HG03025 (cell line): ENCODE results near the gene UCN.
"Not testable (repeated sequence)": the region's sequence is repeated elsewhere in the genome, so short reads cannot be mapped to it uniquely, and the experiment has no call there.

Experiments used
- ATAC-seq: cut with Tn5 transposase; IDR thresholded peaks from one replicate; pipeline ENCODE4 v1.9.1; 2021; ENCODE audit warnings: mild to moderate bottlenecking, moderate library complexity; ENCODE audit not compliant: unreplicated experiment, low FRiP score

Gene UCN

DNA sequence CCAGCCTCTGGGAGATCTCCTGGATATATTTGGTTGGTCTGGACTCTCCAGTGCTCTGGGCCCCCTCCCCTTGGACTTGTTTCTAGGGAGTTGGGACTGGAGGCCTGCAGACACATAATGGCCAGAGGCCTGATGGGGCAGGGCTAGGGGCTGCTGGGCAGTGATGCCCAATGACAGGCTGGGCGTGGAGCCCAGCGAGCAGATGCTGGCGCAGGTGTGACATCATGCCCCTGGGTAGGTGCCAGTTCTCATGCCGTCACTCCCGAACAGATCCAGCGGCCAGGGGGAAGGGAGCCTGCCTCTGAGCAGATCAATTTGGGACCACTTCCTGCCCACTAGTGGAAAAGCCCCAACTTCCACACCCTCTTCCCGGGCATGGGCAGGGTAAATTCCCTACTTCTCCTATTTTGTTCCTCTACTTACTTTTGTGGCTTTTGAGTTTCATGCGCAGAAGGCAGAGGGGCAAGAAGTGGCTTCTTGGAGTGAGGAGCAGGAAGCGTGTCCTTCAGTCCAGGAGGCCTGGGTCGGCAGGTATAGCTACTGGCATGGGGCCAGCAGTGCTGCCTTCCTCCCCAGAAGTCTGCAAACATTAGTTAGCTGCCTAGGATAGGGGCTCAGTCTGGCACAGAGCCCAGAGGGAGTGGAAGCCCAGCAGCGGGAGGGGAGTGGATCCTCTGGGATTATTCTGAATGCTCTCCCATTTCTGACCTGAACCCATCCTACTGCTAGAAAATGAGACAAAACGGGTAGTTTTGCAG, 8.6 kb upstream of the UCN start:
- ATAC-seq, result no peak

DNA sequence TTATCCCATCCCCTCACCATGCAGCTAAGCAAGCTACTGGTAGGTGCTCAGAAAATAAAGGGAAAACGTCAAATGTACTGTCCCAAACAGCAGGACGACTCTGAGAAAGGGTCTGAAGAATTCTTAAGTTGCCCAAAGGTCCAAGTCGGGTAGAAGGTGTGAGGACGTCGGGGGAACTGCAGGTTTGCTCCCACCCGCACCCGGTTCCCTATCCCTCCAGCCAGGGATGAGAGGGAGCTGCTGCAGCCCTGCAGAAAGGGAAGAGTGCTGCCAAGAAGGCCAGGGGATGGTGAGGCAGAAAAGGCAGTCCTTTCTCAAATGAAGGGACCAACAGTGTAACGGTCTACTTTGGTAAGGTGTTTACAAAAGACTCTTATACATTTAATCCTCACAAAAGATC, 6.9 kb upstream of the UCN start:
- ATAC-seq, result no peak

DNA sequence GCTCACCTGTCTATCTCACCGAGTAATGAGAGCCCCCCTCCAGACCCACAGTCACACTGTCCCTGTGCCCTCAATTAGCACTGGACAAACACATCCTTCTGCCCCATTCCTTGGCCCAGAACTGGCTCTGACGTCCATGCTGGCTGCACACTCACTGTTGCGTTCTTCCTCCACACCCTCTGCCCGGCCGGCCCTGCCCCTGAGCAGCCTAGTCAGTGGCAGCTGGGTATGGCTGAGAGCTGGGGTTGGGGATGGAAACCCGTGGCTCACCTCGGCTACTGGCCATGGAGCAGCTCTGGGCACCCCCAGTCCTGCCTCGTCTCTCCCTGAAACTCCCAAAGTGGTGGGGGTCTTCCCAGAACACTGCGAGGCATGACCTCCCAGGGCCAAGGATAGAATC, 6.5 kb upstream of the UCN start:
- no peak for ATAC-seq

DNA sequence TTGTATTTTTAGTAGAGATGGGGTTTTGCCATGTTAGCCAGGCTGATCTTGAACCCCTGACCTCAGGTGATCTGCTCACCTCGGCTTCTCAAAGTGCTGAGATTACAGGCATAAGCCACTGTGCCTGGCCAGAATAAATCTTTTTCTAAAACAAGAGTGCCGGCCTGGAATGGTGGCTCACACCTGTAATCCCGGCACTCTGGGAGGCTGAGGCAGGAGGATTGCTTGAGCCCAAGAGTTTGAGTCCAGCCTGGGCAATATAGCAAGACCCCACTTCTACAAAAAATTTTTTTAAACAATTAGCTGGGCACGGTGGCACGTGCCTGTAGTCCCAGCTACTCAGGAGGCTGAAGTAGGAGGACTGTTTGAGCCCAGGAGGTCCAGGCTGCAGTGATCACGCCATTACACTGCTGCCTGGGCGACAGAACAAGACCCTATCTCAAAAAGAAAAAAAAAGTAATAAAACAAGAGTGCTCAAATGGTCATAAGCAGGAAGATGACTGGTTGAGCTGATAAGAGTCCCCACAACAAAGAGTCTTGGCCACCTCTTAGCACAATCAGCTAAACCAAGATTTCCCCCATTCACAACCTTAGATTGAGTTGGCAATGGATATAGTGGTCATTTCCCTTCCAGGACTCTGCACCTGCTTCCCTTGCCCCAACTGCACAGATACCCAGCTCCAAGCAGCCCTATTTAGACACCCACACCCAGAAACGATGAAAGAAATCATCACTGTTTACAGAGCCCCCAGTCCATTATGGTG, 5.8 kb upstream of the UCN start:
- no peak for ATAC-seq

DNA sequence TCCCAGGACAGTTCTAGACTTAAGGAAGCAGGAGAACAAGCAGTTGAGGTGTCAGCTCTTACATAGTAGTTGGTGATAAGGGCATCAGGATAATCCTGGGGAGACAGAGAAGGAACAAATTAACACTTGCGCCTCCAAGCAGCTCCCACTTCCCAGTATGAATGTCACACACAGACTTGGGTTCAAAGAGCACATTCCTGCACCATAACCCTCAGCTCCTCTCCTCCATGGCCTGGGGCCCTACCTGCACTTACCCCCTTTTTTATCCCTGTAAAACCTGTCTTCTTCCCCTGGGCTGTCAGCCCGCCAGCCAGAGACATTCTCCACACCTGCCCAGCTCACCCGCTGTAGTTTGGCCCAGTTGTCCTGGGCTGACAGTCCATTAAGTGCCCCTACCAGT, 3.9 kb upstream of the UCN start:
- ATAC-seq, result no peak

DNA sequence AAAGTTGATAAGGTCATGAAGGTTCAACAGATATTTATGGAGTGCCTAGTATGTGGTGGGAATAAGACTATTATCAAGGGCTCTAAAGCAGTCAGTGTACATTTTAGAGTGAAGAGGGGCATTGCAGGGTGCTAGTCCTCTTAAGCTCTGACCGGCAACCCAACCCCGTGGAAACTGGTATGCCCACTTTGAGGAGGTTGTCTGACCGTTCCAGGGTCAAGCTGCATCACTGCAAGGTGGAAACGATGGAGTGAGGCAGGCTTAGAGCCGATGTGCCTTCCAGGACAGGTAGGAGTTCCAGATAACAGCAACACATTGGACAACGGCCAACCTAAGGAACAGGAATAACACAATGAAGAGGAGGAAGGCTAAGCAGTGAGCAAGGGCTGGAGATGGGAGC, 1.4 kb upstream of the UCN start:
- ATAC-seq, result no peak

DNA sequence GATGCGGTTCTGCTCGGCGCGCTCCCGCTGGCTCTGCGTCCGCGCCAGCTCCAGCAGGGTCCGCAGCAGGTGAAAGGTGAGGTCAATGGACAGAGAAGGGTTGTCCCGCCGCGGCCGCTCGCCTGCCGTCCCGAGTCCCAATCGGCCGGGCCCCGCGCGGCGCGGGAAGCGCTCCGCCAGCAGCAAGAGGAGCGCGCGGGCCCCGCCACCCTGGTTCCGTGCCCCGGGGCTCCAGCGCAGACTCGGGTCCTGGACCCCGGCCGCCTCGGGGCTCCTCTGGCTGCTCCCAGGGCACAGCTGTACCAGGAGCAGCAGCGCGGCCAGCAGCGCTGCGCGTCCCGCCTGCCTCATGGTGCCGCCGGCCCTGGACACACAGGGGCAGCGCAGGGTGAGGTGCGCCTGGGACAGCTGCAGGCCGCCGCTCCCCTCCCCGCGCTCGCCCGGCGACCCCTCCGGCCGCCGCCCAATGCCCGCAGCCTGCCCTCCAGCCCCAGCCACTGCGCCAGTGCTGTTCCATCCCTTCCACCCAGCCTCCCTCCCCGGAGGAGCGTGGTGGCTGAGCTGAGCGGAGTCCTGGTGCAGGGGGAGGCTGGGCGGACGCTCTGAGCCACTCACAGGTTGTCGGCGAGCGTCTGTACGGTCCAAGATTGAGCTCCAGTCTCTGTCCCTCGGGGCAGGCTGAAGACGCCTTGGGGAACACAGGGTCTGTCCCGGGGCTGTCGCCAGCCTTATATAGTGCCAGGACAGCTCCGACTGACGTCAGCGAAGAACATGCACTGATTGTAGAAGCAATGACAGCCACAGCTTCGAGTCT, 493 bp downstream of the UCN start:
- ATAC-seq, result no peak

DNA sequence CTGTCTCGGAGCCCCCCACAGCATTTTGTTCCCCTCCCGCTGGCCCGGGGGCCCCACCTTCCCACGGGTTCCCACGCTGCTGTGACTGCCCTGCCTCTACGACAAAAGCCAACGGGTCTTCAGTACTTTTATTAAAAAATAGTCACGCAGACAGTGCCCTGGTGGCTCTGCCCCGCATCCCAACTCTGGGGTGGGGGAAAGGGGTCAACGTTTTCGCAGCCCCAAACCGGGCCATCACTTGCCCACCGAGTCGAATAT, 1.0 kb downstream of the UCN start:
- ATAC-seq, result no peak

DNA sequence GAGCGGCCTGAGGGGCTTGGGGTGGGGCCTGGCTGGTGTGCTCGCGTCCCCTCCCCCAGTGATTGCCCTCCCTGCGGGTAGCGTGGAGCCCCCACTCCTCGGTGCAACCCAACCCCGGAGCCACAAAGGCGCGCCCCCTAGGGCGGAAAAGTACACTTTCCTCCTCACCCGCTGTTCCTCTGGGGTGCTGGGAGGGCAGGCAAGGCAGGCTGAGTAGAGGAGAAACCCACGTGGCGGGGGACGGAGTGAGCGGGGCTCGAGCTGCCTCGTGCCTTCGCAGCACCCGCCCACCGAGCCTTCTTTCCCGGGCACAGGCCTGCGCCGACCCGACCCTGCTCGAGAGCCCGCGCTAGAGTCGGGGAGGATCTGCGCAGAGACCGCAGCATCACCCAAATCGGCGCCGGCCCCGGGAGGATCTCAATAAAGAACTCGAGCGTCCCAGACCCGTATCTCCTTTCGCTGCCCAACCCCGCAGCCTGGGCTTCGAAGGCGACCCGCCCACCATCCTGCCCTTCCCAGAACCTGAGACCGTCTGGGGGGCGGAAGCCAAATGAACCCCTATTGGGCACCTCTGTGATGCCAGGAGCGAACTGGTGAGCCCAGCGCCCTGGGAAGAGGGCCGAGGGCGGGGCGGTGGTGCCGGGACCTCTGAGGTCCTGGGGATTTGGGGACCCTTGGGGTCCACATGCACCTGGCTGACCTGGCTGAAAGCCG, 1.5 kb downstream of the UCN start:
- ATAC-seq, result no peak

DNA sequence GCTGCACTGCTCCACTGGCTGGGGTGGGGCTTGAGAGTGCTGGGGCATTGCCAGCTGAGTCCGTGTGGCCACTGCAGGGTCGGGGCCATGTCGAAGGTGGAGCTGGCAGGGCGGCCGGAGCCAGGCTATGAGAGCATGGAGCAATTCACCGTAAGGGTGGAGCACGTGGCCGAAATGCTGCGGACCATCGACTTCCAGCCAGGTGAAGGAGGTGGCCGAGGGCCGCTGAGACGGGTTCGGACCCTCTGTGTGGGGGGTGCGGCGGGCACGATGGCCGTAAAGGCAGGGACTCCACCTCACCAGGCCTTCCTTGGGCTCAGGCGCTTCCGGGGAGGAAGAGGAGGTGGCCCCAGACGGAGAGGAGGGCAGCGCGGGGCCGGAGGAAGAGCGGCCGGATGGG, 2.1 kb downstream of the UCN start:
- no peak for ATAC-seq

DNA sequence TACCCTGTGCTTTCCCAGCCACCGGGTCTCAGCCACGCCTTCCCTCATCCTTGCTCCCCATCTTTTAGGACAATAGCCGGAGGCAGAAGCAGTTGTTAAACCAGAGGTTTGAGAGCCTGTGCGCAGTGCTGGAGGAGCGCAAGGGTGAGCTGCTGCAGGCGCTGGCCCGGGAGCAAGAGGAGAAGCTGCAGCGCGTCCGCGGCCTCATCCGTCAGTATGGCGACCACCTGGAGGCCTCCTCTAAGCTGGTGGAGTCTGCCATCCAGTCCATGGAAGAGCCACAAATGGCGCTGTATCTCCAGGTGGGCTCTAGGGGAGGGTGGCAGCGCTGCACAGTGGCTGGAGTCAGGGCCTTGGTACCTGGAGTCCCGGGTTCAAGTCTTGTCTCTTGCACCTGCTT, 2.7 kb downstream of the UCN start:
- ATAC-seq, result no peak

DNA sequence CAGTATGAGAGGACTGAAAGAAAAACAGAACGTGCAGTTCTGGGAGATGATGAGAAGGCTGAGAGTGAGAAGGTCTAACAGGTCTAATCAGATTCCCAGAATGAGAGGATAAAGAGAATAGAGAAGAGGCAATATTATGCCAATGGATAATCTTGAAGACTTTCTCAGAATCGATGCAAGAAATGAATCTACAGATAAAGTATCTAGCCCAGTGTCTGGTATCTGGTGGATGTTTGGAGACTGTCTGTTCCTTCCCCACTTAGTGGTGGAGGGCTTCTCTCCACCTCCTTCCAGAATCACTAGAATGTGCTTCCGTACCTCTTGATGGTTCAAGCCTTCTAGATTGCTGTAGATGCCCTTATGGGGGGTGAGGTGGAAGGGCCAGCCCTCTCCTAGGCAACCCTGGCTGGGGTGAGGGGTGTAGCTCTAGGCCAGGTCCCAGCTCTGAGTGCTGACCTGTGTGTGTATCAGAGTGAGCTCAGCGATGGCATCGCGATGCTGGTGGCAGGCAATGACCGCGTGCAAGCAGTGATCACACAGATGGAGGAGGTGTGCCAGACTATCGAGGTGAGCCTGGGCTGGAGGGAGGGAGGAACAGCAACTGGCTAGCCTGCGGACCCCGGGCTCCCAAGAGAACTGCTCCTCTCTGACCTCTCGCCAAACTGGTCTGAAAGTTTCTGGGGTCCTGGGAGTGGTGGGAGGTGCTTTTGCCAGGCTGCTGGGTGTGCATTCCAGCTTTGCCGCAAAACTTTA, 3.6 kb downstream of the UCN start:
- ATAC-seq, result no peak

DNA sequence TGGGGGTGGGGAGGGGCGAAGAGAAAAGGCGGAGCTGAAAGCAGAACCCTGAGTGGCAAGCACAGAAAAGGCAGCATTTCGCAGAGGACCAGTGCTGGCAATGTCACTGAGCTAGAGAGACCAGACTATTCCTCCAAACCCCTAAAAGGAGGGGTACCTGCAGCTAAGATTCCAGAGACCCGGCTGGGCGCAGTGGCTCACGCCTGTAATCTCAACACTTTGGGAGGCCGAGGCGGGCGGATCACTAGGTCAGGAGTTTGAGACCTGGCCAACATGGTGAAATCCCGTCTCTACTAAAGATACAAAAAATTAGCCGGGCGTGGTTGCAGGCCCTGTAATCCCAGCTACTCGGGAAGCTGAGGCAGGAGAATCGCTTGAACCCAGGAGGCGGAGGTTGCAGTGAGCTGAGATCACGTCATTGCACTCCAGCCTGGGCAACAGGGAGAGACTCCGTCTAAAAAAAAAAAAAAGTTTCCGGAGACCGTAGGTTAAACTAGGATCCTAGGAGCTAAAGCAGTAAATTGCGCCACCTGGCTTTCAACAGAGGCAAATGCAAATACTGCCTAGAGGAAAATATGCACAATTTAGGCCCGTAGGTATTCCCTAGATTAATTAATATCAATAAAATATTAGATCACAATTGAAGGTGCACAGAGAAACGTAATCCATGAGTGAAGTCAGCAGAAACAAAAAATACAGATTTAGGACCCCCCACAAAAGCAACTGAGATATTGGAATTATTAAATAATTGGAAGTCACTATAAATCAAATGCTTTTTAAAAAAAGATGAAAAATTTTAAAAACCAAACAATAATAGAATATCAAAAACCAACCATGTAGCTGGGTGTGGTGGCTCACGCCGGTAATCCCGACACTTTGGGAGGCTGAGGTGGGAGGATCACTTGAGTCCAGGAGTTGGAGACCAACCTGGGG, 4.9 kb downstream of the UCN start:
- no peak for ATAC-seq

DNA sequence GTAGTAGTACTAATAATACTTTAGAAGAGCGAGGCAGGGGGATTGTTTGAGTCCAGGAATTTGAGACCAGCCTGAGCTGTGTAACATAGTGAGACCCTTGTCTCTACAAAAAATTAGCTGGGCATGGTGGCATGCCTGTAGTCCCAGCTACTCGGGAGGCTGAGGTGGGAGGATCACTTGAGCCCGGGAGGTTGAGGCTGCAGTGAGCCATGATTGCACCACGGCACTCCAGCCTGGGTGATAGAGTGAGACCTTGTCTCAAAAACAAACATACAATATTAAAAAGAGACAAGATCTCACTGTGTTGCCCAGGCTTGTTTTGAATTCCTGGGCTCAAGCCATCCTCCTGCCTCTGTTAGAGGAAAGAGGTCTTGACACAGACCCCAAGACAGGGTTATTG, 7.6 kb downstream of the UCN start:
- not testable (repeated sequence) for ATAC-seq

DNA sequence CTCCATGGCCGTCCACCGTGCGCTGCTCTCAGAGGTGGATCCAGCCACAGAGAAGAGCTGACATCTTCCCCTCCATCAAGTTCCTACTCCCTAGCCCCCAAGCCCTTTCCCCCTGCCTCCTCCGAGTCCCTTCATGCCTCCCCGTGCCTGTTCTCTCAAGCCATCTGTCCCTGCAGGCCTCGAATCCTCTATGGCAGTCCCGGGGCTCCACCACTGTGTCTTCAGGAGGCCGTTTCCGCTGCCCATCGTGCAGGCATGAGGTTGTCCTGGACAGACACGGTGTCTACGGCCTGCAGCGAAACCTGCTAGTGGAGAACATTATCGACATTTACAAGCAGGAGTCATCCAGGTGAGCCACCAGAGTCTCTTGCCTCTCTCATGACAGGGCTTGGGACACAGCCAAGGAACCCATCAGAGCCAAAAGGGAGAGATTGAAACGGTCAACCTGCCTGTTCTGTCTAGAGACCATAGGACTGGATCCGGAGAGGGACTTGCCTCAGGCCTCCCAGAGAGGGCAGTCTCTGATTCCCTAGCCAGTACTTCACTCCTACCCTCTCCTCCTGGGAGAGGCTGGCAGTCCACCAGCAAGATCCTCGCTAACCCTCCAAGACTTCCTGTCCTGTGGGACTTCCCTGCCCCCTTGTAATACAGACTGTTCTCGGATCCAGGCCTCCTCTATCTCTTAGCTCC, 9.7 kb downstream of the UCN start:
- ATAC-seq, result no peak

DNA sequence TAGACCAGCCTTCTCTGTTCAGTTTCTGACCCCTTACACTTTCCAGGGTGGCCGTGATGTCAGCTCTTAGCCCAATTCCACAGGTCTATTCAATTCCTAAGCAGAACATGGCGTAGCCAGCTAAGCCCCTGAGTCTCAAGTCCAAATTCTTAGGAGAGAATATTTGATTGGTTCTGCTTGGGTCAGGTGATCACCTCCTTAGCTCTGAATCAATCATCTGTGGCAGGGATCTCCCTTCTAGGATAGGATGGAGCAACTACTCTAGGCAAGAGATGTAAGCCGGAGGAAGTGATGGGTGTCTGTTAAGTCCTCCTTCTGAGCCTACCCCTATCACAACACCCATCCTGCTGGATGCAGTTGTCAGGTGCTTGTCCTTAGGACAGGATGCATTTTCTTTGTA, 11.1 kb downstream of the UCN start:
- no peak for ATAC-seq

DNA sequence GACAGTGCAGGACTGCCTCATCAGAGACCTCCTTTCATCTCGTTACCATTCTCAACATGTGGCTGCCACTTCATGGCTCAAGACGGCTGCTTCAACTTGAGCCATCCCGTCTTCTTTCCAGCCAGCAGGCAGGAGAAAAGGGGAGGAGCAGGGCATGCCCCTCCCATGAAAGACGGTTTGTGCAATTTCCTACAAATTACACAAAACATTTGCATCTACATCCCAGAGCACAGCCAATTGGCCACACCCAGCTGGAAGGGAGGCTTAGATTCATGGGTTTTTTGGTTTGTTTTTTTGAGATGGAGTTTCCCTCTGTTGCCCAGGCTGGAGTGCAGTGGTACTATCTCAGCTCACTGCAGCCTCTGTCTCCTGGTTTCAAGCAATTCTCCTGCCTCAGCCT, 11.8 kb downstream of the UCN start:
- ATAC-seq, result no peak

DNA sequence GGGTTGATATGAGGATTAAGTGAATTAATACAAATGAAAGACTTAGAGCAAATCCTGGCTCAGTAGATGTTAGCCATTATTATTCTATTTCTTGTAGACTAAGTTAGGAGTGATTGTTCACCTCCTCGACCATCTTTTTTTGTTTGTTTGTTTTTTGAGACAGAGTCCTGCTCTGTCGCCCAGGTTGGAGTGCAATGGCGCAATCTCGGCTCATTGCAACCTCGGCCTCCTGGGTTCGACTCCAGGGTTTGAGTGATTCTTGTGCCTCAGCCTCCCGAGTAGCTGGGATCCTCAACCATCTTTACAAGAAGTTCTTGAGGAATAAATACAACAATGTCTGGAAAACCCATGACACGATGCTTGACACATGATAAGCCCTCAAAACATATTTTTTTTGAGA, 13.3 kb downstream of the UCN start:
- ATAC-seq, result no peak

DNA sequence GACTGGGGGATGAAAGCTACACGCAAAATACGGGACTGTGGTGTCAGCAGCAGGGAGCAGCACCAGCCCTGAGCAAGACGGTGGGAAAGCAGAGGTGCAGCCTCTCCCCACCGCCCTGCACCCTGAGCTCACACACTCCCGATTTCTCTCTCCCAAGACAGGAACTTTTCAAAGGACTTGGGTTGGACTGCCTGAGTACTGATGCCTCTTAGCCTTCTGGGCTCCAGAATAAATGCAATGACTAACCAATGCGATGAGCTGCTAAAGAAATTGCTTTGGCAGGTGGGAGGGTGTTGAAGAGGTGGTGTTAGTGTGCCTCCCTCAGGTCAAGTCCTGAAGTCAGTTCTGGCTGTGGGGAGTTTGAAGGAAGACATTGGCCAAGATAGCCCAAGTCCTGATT, 16.4 kb downstream of the UCN start:
- no peak for ATAC-seq
